GM12878 (cell line): ENCODE results near the gene COTL1. TPM values are rescaled to one million over a fixed set of nuclear protein-coding genes. Genes with fewer than 3 reads are reported as not detected.

Experiments
- BACH1 ChIP-seq: fragments of 450-650 bp; IDR thresholded peaks from 2 replicates; pipeline ENCODE4 v1.6.1; 2017; ENCODE audit warnings: mild to moderate bottlenecking, borderline replicate concordance
- E4F1 ChIP-seq: fragments of 450-650 bp; IDR thresholded peaks from 2 replicates; pipeline ENCODE4 v1.6.1; 2018; ENCODE audit warnings: borderline replicate concordance, mild to moderate bottlenecking; ENCODE audit not compliant: partially characterized antibody
- EGR1 ChIP-seq, 2 experiments: IDR thresholded peaks; 1 replicate in 1 of 2; 2 replicates in 1 of 2; pipeline ENCODE4 v1.6.1; 2011 to 2012; ENCODE audit warnings: low read depth in 2 of 2, low read length in 2 of 2, borderline replicate concordance in 1 of 2, mild to moderate bottlenecking in 1 of 2, moderate library complexity in 1 of 2
- MEF2B ChIP-seq: fragments of 450-650 bp; IDR thresholded peaks from 2 replicates; pipeline ENCODE4 v1.6.1; 2018; ENCODE audit warnings: mild to moderate bottlenecking, moderate library complexity; ENCODE audit not compliant: partially characterized antibody, poor library complexity, severe bottlenecking
- POU2F2 ChIP-seq: IDR thresholded peaks from 3 replicates; pipeline ENCODE4 v1.6.1; 2011; ENCODE audit warnings: low read depth, mild to moderate bottlenecking, low read length, borderline replicate concordance
- RUNX3 ChIP-seq: IDR thresholded peaks from 2 replicates; pipeline ENCODE4 v1.6.1; 2012; ENCODE audit warnings: low read length, inconsistent platforms
- polyA plus RNA-seq, 11 experiments: library from polyadenylated mRNA; depleted of rRNA in 4 of 11; unstranded in 6 of 11; stranded (reverse) in 5 of 11; fragments of >200 nt; fragmentation: Nextera tagmentation in 4 of 11; fragmentation: Illumina TruSeq in 1 of 11; extraction: Ambion mirVana in 4 of 11; extraction: Trizol in 1 of 11; gene quantifications; 1 replicate in 1 of 11; 2 replicates in 10 of 11; pipeline versions ENCODE4 v1.2.1 to v1.2.3, GENCODE V29; 2011 to 2016; ENCODE audit warnings: inconsistent platforms in 2 of 11, missing spikeins in 2 of 11, low read depth in 1 of 11
- total RNA-seq, 4 experiments: library from RNA; depleted of rRNA in 3 of 4; stranded (reverse); fragments of >200 nt in 3 of 4; fragmentation: Illumina TruSeq in 1 of 4; extraction: Trizol in 1 of 4; gene quantifications; 2 replicates each; pipeline versions ENCODE4 v1.2.1 to v1.2.3, GENCODE V29; 2013 to 2021
- TF ChIP-seq, protein P1 (sequence below): fragments of 450-650 bp; conservative IDR thresholded peaks from 2 replicates; pipeline ENCODE4 v1.6.1; 2017; ENCODE audit warnings: mild to moderate bottlenecking, moderate library complexity

Gene COTL1
- total and polyA plus RNA-seq, 10 of the 15 experiments (the other 5 are each of a cell fraction or from before 2014, with no cell fraction given) = 140 to 894 (median 330) TPM

DNA sequence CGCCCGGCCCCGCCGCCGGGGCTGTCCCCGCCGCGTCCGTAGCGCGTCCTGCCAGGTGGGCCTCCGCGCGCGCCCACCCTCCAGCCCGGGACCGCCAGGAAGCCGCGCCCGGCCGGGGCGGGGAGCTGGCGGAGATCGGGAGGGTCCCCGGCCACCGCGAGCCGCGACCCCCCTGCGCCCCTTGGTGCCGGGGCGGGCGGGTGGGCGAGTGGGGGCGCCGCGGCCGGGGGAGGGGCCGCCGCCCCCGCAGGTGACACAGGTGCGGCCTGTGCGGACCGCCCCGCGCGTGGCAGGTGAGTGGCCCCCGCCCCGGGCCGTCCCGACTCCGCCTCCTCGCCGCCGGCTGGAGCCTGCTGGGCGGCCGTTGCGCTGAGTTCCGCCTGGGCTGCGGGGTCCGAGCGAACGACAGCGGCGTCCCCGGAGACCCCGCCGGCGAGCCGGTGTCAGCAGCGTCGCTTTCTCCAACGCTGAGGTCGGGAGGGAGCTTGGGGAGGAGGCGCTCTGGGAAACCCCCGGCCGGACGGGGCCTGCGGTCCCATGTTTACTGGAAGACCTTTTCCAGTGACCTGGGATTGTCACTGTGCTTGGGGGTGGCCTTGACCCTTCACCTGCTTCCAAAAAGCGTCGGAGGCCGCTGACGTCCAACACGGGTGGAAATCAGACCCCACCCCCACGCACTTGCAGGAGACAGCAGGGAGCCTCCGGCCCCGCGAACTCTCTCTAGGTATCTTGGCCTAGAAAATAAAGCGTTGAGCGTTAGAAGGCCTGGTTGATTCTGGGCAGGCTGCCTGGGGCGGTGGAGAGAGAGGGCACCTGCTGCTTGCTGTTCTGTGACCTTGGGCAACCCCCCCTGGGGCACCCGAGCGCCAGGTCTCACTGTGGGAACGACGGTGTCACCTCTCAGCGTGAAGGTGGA, 31.0 kb upstream of the COTL1 start (continued):
- TF ChIP-seq, protein P1, sequence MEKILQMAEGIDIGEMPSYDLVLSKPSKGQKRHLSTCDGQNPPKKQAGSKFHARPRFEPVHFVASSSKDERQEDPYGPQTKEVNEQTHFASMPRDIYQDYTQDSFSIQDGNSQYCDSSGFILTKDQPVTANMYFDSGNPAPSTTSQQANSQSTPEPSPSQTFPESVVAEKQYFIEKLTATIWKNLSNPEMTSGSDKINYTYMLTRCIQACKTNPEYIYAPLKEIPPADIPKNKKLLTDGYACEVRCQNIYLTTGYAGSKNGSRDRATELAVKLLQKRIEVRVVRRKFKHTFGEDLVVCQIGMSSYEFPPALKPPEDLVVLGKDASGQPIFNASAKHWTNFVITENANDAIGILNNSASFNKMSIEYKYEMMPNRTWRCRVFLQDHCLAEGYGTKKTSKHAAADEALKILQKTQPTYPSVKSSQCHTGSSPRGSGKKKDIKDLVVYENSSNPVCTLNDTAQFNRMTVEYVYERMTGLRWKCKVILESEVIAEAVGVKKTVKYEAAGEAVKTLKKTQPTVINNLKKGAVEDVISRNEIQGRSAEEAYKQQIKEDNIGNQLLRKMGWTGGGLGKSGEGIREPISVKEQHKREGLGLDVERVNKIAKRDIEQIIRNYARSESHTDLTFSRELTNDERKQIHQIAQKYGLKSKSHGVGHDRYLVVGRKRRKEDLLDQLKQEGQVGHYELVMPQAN = peak; percentile 58
- TF ChIP-seq BACH1 (peak; percentile 8; the same call in 1 of the 2 replicates), EGR1 (IDR thresholded peaks at IDR 0.05; ENCODE audit: borderline replicate concordance in 1 of 2, low read depth in 2 of 2, low read length in 2 of 2) (peak in 1 of 2 experiments; percentile 79; a peak in 1 of 3 replicates), POU2F2 (no peak), MEF2B (no peak), E4F1 (no peak), RUNX3 (no peak)
